ENCODE results near the gene PCBP3. TPM values are rescaled to one million over a fixed set of nuclear protein-coding genes. Genes with fewer than 3 reads are reported as not detected.

PCBP3 gene
- total and polyA plus RNA-seq, 2 of the 13 experiments (the other 11 are each of a cell fraction or from before 2014, with no cell fraction given), result not detected

DNA sequence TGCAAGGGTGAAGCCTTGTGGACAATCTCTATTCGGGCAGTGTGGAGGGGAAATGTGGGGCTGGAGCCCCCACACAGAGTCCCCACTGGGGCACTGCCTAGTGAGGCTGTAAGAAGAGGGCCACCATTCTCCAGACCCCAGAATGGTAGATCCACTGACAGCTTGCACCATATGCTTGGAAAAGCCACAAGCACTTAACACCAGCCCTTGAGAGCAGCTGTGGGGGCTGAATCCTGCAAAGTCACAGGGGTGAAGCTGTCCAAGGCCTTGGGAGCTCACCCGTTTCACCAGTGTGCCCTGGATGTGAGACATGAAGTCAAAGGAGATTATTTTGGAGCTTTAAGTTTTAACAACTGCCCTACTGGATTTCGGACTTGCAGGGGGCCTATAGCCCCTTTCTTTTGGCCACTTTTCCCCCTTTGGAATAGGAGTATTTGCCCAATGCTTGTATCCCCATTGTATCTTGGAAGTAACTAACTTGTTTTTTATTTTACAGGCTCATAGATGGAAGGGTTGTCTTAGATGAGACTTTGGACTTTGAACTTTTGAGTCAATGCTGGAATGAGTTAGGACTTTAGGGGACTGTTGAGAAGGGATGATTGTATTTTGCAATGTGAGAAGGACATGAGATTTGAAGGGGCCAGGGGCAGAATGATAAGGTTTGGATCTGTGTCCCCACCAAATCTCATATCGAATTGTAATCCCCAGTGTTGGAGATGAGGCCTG lies 321.7 kb downstream of the PCBP3 start:
- Histone ChIP-seq H3K4me2 (ENCODE audit: low read depth, low read length) (no peak overlapping the region; the same call in 1 of the 2 replicates), H3K36me3 (replicated peaks in 1 of 2; ENCODE audit: control insufficient read depth in 1 of 2, insufficient read depth in 2 of 2, low read length in 2 of 2) (no peaks in the 10 kb centered on the region), H3K27ac (ENCODE audit: extremely low read length, insufficient read depth, low read length) (no peak overlapping the region), H4K20me1 (ENCODE audit: insufficient read depth, low read length) (no peaks in the 10 kb centered on the region), H3K4me3 (replicated peaks in 1 of 3; ENCODE audit: insufficient read depth in 1 of 3, low read depth in 2 of 3, low read length in 3 of 3) (no peak overlapping the region), H3K27me3 (ENCODE audit: control insufficient read depth in 1 of 2, insufficient read depth in 2 of 2, low read length in 2 of 2) (peaks cover 0 to 2% of the 10 kb centered on the region in 2 experiments; a peak in 2 of 5 replicates), H2AFZ (ENCODE audit: low read length) (no peak overlapping the region), H3K4me1 (ENCODE audit: insufficient read depth, low read length) (peaks cover 11% of the 10 kb centered on the region), H3K9me3 (ENCODE audit: low read length) (peaks cover 4% of the 10 kb centered on the region; the same call in 1 of the 2 replicates), H3K79me2 (ENCODE audit: insufficient read depth, low read length) (no peaks in the 10 kb centered on the region), H3K9ac (ENCODE audit: insufficient read depth, low read depth, low read length) (no peak overlapping the region)
- WGBS (ENCODE audit: low lambda C conversion rate), result 17% methylated on average over 3 of the region's 4 CpGs
- DNase-seq (ENCODE audit: low spot score) (no peak), ATAC-seq (no peak), FAIRE-seq (no peak)
- no TSS peak for BruUV-seq (replicated peaks)
- in situ Hi-C loops (cut with HindIII; ENCODE audit: extremely low pct_ligation_motif_present, low pct_unique_long_range_greater_than_20kb), result no loop called here
- intact Hi-C loops (cut with micrococcal nuclease; ENCODE audit: unreplicated experiment), result no loop called here
- ChIA-PET CTCF (ENCODE audit: low intra/inter-chr PET ratio, low total read pairs) (no interaction called here), POLR2A (interaction anchor here (1.0 kb wide), 1 partner anchor 178 kb away, joined by 3 read pairs; no protein-coding TSS in a partner anchor)
- TF ChIP-seq IRF2 (CRISPR knock-in tag; IDR thresholded peaks at IDR 0.05) (no peak), ZNF576 (CRISPR knock-in tag; IDR thresholded peaks at IDR 0.05) (no peak), TRIM24 (CRISPR knock-in tag; IDR thresholded peaks at IDR 0.05) (no peak), CEBPB (IDR thresholded peaks at IDR 0.05; ENCODE audit: borderline replicate concordance, low read depth, low read length) (no peak), GZF1 (CRISPR knock-in tag; IDR thresholded peaks at IDR 0.05) (no peak), MAFG (CRISPR knock-in tag; IDR thresholded peaks at IDR 0.05) (no peak), ZNF772 (CRISPR knock-in tag; IDR thresholded peaks at IDR 0.05) (no peak), ZNF644 (CRISPR knock-in tag; IDR thresholded peaks at IDR 0.05; ENCODE audit: low read depth) (0 out of 2 replicates have a peak, but pooled peaks have one; percentile 19), NCOR1 (IDR thresholded peaks at IDR 0.05; ENCODE audit: borderline replicate concordance, low read length) (peak; percentile 19; the same call in 1 of the 2 replicates), JUN (CRISPR knock-in tag; IDR thresholded peaks at IDR 0.05) (no peak), MLLT10 (CRISPR knock-in tag; IDR thresholded peaks at IDR 0.05) (no peak), ZNF451 (CRISPR knock-in tag; IDR thresholded peaks at IDR 0.05) (no peak), ZNF496 (CRISPR knock-in tag; IDR thresholded peaks at IDR 0.05; ENCODE audit: insufficient replicate concordance) (no peak), ZNF558 (CRISPR knock-in tag; IDR thresholded peaks at IDR 0.05; ENCODE audit: borderline replicate concordance) (no peak), HNF4A (CRISPR knock-in tag; IDR thresholded peaks at IDR 0.05) (peak; percentile 58), NFKBIZ (CRISPR knock-in tag; IDR thresholded peaks at IDR 0.05) (no peak), LCORL (IDR thresholded peaks at IDR 0.05) (no peak), LCORL (CRISPR knock-in tag; IDR thresholded peaks at IDR 0.05) (no peak), ZNF629 (CRISPR knock-in tag; conservative IDR thresholded peaks at IDR 0.05) (no peak)
- TF ChIP-seq, protein P1, sequence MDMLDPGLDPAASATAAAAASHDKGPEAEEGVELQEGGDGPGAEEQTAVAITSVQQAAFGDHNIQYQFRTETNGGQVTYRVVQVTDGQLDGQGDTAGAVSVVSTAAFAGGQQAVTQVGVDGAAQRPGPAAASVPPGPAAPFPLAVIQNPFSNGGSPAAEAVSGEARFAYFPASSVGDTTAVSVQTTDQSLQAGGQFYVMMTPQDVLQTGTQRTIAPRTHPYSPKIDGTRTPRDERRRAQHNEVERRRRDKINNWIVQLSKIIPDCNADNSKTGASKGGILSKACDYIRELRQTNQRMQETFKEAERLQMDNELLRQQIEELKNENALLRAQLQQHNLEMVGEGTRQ (IDR thresholded peaks at IDR 0.05; ENCODE audit: low read depth, low read length), result no peak
- TF ChIP-seq, protein P1 (CRISPR knock-in tag; IDR thresholded peaks at IDR 0.05; ENCODE audit: borderline replicate concordance), result no peak
- TF ChIP-seq, protein P2, sequence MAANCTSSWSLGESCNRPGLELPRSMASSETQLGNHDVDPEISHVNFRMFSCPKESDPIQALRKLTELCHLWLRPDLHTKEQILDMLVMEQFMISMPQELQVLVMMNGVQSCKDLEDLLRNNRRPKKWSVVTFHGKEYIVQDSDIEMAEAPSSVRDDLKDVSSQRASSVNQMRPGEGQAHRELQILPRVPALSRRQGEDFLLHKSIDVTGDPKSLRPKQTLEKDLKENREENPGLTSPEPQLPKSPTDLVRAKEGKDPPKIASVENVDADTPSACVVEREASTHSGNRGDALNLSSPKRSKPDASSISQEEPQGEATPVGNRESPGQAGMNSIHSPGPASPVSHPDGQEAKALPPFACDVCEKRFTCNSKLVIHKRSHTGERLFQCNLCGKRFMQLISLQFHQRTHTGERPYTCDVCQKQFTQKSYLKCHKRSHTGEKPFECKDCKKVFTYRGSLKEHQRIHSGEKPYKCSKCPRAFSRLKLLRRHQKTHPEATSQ (CRISPR knock-in tag; IDR thresholded peaks at IDR 0.05; ENCODE audit: borderline replicate concordance), result no peak

All from HepG2 (cell line).